HG03558 (cell line): ENCODE data around the gene TVP23A.
"Not testable (repeated sequence)": the region's sequence is repeated elsewhere in the genome, so short reads cannot be mapped to it uniquely, and the experiment has no call there.

Source experiments
- ATAC-seq: cut with Tn5 transposase; IDR thresholded peaks from one replicate; pipeline ENCODE4 v1.9.1; 2021; ENCODE audit warnings: moderate number of reproducible peaks; ENCODE audit not compliant: unreplicated experiment; ENCODE audit errors: extremely low read depth

The TVP23A gene

GRCh38 chr16:10808218-10808617 is 10.4 kb downstream of the TVP23A start:
- no peak for ATAC-seq

- no peak for ATAC-seq
Measured at GRCh38 chr16:10806698-10807097, 11.9 kb downstream of the TVP23A start.

DNA sequence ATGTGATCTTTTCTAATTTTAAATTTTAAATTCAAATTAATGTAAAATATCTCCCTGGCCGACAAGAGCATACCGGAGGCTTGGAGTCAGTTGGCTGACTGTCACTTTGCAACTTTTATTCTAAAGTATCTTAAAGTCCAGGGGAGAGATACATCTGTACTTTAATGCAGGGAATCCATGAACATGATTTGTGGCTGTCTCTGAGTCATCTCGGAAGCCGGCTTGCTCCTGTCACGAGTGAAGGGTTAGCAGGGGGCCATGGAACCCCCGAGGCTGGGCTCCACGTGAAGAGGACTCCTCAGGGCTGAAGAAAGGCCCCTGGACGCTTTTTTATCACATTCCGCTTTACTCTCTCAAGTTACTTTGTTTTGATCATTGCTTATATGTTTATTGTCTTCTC is 13.3 kb downstream of the TVP23A start:
- ATAC-seq = no peak

- no peak for ATAC-seq
Measured at GRCh38 chr16:10799736-10800135, 18.9 kb downstream of the TVP23A start.

GRCh38 chr16:10791048-10791447 is 27.5 kb downstream of the TVP23A start:
- ATAC-seq = no peak

DNA sequence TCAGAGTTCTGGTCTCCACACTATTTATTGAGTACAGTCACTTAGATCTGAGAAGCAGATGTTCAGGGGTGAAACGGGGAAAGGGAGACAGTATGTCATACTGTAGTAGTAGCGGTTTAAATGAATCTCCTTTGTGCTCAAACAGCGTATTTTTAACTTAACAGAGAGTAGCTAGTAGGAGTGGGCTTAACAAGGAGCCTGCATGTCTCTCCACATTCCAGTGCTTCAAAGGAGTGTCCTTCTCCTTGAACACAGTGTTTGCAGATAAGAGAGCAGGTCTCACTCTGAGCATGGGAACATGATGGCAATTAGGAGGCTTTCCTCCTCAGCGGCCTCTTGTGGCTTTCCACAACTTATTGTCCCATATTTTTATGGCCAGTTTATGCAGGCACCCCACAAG is 30.0 kb downstream of the TVP23A start:
- not testable (repeated sequence) for ATAC-seq

GRCh38 chr16:10787304-10787703 is 31.3 kb downstream of the TVP23A start:
- no peak for ATAC-seq

GRCh38 chr16:10782628-10783027 is 36.0 kb downstream of the TVP23A start:
- no peak for ATAC-seq

- ATAC-seq = no peak
Measured at GRCh38 chr16:10780628-10781027, 38.0 kb downstream of the TVP23A start.

DNA sequence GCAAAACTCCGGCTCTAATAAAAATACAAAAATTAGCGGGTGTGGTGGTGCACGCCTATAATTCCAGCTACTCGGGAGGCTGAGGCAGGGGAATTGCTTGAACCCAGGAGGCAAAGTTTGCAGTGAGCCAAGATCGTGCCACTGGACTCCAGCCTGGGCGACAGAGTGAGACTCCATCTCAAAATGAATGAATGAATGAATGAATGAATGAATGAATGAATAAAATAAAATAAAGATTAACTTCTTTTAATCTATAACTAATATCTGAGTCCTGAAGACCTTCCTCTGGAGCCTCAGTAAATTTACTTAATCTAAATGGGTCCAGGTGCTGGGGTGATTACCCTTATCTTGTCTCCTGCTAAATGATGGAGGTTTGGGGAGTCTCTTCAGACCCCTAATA is 38.7 kb downstream of the TVP23A start:
- not testable (repeated sequence) for ATAC-seq

DNA sequence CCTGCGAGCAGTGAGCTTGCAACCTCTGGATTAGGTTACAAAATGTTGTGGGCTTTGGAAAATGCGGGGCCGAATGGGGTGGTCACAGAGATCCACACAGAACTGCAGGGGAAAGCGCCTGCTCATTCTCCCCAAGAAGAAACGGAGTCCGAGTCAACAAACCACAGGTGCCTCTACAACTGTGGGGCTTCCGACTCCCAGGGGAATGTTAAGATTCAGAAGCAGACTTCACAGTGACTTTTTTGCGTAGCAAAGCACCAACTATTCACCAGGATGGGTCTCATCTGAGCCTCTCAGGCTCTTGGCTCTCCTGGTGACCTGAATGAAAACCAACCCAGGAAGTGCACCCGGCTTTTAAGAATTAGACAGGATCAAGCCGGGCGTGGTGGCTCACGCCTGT is 41.2 kb downstream of the TVP23A start:
- ATAC-seq = no peak

DNA sequence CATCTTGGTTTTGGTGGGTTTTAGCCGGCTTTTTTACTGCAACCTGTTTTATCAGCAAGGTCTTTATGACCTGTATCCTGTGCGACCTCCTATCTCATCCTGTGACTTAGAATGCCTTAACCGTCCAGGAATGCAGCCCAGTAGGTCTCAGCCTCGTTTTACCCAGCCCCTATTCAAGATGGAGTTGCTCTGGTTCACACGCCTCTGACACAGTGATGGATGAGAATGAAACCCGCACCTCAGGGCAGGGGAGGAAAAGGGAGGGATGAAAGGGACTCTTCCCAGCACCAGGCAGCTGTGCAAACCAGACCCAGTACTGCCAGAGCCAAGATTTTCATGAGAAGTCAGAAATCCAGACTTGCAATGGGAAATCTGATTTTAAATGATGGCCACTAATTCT is 41.7 kb downstream of the TVP23A start:
- ATAC-seq = not testable (repeated sequence)

DNA sequence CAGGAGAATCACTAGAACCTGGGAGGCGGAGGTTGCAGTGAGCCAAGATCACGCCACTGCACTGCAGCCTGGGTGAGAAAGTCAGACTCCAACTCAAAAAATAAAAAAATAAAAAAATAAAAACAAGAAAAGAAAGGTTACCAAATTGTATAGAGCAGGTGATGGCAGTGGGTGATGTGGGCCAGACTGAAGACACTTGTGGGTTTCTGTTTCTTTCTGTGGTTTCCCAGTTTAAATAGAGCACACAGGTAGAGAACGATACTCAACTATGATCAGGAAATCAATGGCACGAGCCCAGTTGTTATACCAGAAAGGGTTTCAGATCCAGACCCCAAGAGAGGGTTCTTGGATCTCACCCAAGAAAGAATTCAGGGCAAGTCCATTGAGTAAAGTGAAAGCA is 42.3 kb downstream of the TVP23A start:
- peak; percentile 63 for ATAC-seq

DNA sequence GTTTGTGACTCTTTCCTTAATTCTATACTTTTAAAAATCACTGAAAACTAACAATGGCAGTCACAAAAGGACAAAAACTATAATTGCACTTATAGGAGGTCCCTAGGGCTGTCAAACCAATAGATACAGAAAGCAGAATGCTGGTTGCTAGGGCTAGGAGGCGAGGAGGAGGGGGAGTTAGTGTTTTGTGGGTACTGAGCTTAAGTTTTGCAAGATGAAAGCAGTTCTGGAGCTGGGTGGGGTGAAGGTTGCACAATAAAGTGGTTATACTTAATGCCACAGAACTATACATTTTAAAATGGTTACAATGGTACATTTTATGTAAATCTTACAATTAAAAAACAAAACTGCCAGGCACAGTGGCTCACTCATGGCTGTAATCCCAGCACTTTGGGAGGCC is 47.7 kb downstream of the TVP23A start:
- no peak for ATAC-seq

DNA sequence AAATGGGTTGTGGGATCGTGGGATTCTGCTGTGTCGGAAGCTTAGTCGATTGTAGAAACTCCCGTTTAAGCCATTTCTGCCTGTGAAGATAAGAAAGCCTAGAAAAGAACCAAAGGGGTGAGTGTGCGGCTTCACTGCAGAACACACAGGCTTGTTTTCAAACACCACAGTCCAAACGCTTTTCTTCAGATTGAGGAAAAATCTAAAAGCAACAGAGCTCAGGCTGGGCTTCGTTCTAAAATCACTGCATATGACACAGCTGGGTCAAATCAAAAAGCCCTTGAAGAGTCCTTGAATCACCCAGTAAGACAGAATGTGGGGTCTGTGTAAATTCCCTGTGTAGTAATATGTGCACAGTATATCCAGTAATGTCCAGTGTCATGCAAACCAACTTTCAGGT is 49.2 kb downstream of the TVP23A start:
- no peak for ATAC-seq

DNA sequence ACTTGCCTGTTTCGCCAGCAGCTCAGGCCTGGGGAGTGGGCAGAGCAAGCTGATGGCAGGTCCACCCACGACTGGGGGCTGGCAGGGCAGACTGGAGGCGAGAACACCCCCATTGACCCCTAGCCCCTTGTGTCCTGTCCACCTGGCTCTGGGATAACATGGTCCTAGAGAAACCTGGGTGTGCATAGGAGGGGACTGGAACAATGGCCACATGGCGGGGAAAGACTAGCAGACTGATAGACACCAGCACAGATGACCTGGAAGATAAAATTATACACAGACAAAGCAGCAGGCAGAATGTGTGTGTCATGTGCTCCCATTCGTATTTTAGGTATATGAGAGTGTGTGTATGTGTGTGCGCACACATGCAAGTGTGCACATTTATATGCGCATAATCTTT is 51.5 kb downstream of the TVP23A start:
- ATAC-seq = no peak

- no peak for ATAC-seq
Measured at GRCh38 chr16:10765772-10766171, 52.8 kb downstream of the TVP23A start.

- ATAC-seq = no peak
Measured at GRCh38 chr16:10763456-10763855, 55.1 kb downstream of the TVP23A start.

DNA sequence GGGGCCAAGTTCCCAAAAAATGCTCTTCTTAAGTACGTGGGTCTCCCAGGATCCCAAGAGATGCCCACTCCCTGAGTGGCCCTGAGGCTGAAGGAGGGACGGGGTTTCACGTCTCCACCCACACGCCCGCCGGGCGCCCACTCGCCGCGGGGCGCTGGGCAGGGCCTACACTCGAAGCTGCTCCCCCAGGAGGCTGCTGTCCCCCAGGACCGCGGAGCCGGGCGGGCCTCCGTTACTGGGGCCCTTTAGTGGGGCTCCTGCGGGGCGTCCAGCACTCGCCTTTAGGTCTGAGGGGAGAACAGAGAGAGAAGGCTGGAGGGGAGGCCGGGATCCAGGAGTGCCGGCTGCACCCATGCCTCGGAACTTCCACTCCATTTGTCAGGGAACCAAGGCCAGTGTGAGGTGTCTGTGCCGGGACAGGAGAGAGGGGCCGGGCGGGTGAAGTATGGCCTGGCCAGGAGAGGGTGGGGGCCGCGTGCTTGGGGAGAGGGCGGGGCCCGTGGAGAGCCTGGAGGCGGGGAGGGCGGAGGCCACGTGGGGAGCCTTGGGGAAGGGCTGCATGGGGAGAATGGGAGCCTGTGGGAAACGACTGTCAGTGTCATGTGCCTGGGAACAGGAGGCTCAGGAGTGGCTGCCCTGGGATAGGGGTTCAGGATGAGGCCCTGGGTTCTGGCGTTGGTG is 56.1 kb downstream of the TVP23A start:
- no peak for ATAC-seq

GRCh38 chr16:10761373-10761772 is 57.2 kb downstream of the TVP23A start:
- no peak for ATAC-seq

- no peak for ATAC-seq
Measured at GRCh38 chr16:10760858-10761257, 57.7 kb downstream of the TVP23A start.

DNA sequence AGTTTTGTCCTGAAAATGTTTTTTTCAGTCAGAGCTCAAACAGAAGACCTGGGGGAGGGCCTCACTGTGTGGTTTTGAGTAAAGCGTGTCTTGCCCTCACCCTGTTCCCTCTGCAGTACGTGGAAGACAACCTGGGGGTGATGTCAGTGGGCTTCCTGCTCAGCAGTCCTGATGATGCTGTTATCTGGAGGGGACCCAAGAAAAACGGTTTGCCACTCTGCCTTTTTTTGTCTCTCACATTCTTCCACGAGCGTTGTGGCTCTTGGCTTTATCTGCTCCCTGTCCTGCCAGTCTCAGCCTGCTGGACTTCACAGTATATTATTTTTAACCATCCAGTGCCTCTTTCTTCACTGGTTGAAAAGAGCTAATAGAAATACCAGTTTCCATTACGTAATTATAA is 62.0 kb downstream of the TVP23A start:
- ATAC-seq = no peak

DNA sequence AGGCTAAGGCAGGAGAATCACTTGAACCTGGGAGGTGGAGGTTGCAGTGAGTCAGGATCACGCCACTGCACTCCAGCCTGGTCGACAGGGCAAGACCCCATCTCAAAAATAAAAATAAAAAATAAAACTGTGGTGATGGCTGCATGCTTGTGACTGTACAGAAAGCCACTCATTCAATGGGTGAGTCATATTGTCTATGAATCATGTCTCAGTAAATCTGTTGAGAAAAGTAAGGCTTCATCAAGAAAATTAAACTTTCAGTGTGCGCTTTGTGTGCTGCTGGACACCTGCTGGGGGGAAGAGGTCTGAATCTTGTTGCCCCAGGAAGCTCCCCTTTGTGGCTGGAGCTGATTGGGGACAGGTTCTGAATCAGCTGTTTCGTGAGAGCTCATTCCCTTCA is 63.7 kb downstream of the TVP23A start:
- no peak for ATAC-seq
